ENCODE results near the gene SCNN1B. TPM values are rescaled to one million over a fixed set of nuclear protein-coding genes. Genes with fewer than 3 reads are reported as not detected.

SCNN1B gene
- total RNA-seq, 4 donors from 2014 or later, result 142 to 729 (median 556) TPM

GRCh38 chr16:23408242-23408822, 106.2 kb downstream of the SCNN1B start:
- Histone ChIP-seq H3K4me3 (no peak overlapping the region), H3K36me3 (peaks cover 0 to 22% (median 14%) of the 10 kb centered on the region in 4 donors), H3K27me3 (no peaks in the 10 kb centered on the region), H3K27ac (peak overlapping the region; percentile 37 to 71 (median 58)), H3K9me3 (no peaks in the 10 kb centered on the region), H3K4me1 (peaks cover 0 to 27% (median 10%) of the 10 kb centered on the region in 4 donors)
- WGBS, 2 donors (ENCODE audit: low coverage in 1 of 2), result 60 to 88% methylated on average over 2 to 17 of the region's 21 CpGs
- intact Hi-C loops (cut with DNase I; ENCODE audit: low total_unique reads) (no loop called here), in situ Hi-C loops (cut with MboI; ENCODE audit: low pct_ligation_motif_present in 1 of 4, low pct_unique_long_range_greater_than_20kb in 1 of 4, low sequenced_read_pairs in 3 of 4) (no loop called here)
- DNase-seq, result no peak
- TF ChIP-seq POLR2AphosphoS5 (IDR thresholded peaks at IDR 0.05), result no peak

GRCh38 chr16:23408823-23409298, 106.8 kb downstream of the SCNN1B start:
- peaks cover 0 to 26% (median 13%) of the 10 kb centered on the region in 4 donors for H3K36me3 ChIP-seq
- 25 to 59% methylated on average over 1 to 7 of the region's 7 CpGs for WGBS, 2 donors (ENCODE audit: low coverage in 1 of 2)
- H3K27me3 ChIP-seq, result no peaks in the 10 kb centered on the region
- in situ Hi-C loops (cut with MboI; ENCODE audit: low pct_ligation_motif_present in 1 of 4, low pct_unique_long_range_greater_than_20kb in 1 of 4, low sequenced_read_pairs in 3 of 4), result no loop called here
- H3K27ac ChIP-seq, result peak overlapping the region; percentile 52 to 71 (median 60)
- H3K4me3 ChIP-seq, result no peak overlapping the region
- peaks cover 0 to 27% (median 10%) of the 10 kb centered on the region in 4 donors for H3K4me1 ChIP-seq
- no peaks in the 10 kb centered on the region for H3K9me3 ChIP-seq
- peak; percentile 64 for DNase-seq
- intact Hi-C loops (cut with DNase I; ENCODE audit: low total_unique reads), result no loop called here
- peak in 1 of 3 donors; percentile 67 for TF ChIP-seq POLR2AphosphoS5 (IDR thresholded peaks at IDR 0.05)
- TF ChIP-seq CTCF (IDR thresholded peaks at IDR 0.05), result no peak
- TF ChIP-seq POLR2A (IDR thresholded peaks at IDR 0.05), result no peak
- TF ChIP-seq EP300 (IDR thresholded peaks at IDR 0.05; ENCODE audit: low read depth), result no peak

GRCh38 chr16:23409522-23409921, 107.4 kb downstream of the SCNN1B start:
- DNase-seq, result no peak
- peaks cover 0 to 32% (median 13%) of the 10 kb centered on the region in 4 donors for H3K36me3 ChIP-seq
- WGBS, 2 donors (ENCODE audit: low coverage in 1 of 2), result 96 to 100% methylated on average over 1 to 2 of the region's 2 CpGs
- no peak for TF ChIP-seq POLR2A (IDR thresholded peaks at IDR 0.05)
- H3K4me3 ChIP-seq, result no peak overlapping the region
- H3K4me1 ChIP-seq, result peaks cover 0 to 24% (median 10%) of the 10 kb centered on the region in 4 donors
- H3K27ac ChIP-seq, result peak overlapping the region; percentile 52 to 71 (median 60)
- no peaks in the 10 kb centered on the region for H3K27me3 ChIP-seq
- in situ Hi-C loops (cut with MboI; ENCODE audit: low pct_ligation_motif_present in 1 of 4, low pct_unique_long_range_greater_than_20kb in 1 of 4, low sequenced_read_pairs in 3 of 4) (no loop called here), intact Hi-C loops (cut with DNase I; ENCODE audit: low total_unique reads) (no loop called here)
- no peaks in the 10 kb centered on the region for H3K9me3 ChIP-seq

DNA sequence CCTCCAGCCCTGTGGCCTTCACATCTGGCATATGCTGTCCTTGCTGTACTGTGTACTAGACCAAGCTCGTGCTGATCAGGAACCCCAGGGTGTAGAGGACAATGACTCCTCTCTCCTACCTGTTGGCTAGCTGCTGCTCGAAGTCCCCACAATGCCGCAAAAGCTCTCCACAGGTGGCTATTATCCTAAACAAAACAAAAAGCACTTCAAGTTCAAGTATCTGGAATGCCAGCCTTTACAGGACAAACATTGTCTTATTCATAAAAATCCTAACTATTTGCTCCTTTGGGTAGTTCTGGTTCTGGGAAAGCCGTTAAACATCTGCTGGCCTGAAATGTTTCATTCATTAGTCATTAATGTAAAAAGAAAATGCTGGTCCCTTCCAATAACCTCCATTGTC, 108.1 kb downstream of the SCNN1B start:
- in situ Hi-C loops (cut with MboI; ENCODE audit: low pct_ligation_motif_present in 1 of 4, low pct_unique_long_range_greater_than_20kb in 1 of 4, low sequenced_read_pairs in 3 of 4), result no loop called here
- TF ChIP-seq EP300 (IDR thresholded peaks at IDR 0.05; ENCODE audit: low read depth) (no peak), POLR2AphosphoS5 (IDR thresholded peaks at IDR 0.05) (no peak), CTCF (IDR thresholded peaks at IDR 0.05) (no peak), POLR2A (IDR thresholded peaks at IDR 0.05) (no peak)
- peaks cover 0 to 32% (median 10%) of the 10 kb centered on the region in 4 donors for H3K36me3 ChIP-seq
- DNase-seq, result no peak
- H3K27ac ChIP-seq, result peak overlapping the region in 3 of 4 donors; percentile 56 to 71 (median 64)
- intact Hi-C loops (cut with DNase I; ENCODE audit: low total_unique reads), result no loop called here
- 84 to 90% methylated on average over 1 to 4 of the region's 4 CpGs for WGBS, 2 donors (ENCODE audit: low coverage in 1 of 2)
- H3K4me1 ChIP-seq, result peaks cover 0 to 22% (median 10%) of the 10 kb centered on the region in 4 donors
- no peaks in the 10 kb centered on the region for H3K27me3 ChIP-seq
- no peaks in the 10 kb centered on the region for H3K9me3 ChIP-seq
- H3K4me3 ChIP-seq, result no peak overlapping the region

GRCh38 chr16:23414731-23415130, 112.6 kb downstream of the SCNN1B start:
- Histone ChIP-seq H3K36me3 (peaks cover 0 to 29% (median 4%) of the 10 kb centered on the region in 4 donors), H3K4me1 (peaks cover 0 to 7% (median under 1%) of the 10 kb centered on the region in 4 donors), H3K4me3 (no peak overlapping the region), H3K9me3 (no peaks in the 10 kb centered on the region), H3K27me3 (no peaks in the 10 kb centered on the region), H3K27ac (no peak overlapping the region)
- WGBS, 2 donors (ENCODE audit: low coverage in 1 of 2), result 95 to 100% methylated on average over 2 to 6 of the region's 6 CpGs
- intact Hi-C loops (cut with DNase I; ENCODE audit: low total_unique reads), result no loop called here
- TF ChIP-seq EP300 (IDR thresholded peaks at IDR 0.05; ENCODE audit: low read depth), result no peak
- no peak for TF ChIP-seq POLR2AphosphoS5 (IDR thresholded peaks at IDR 0.05)
- no peak for TF ChIP-seq CTCF (IDR thresholded peaks at IDR 0.05)
- TF ChIP-seq POLR2A (IDR thresholded peaks at IDR 0.05), result no peak
- in situ Hi-C loops (cut with MboI; ENCODE audit: low pct_ligation_motif_present in 1 of 4, low pct_unique_long_range_greater_than_20kb in 1 of 4, low sequenced_read_pairs in 3 of 4), result no loop called here
- no peak for DNase-seq
